Measurements from ENCODE around the gene RASAL2.

GRCh38 chr1:178341261-178341956 is 247.5 kb downstream of the RASAL2 start:
- TF ChIP-seq POLR2A (IDR thresholded peaks at IDR 0.05) (no peak), CTCF (IDR thresholded peaks at IDR 0.05) (no peak), POLR2AphosphoS5 (IDR thresholded peaks at IDR 0.05) (no peak)
